ENCODE measurements around the gene NHEJ1. TPM values are rescaled to one million over a fixed set of nuclear protein-coding genes. Genes with fewer than 3 reads are reported as not detected.

Gene NHEJ1
- total RNA-seq, 1 donor = 13.7 TPM

DNA sequence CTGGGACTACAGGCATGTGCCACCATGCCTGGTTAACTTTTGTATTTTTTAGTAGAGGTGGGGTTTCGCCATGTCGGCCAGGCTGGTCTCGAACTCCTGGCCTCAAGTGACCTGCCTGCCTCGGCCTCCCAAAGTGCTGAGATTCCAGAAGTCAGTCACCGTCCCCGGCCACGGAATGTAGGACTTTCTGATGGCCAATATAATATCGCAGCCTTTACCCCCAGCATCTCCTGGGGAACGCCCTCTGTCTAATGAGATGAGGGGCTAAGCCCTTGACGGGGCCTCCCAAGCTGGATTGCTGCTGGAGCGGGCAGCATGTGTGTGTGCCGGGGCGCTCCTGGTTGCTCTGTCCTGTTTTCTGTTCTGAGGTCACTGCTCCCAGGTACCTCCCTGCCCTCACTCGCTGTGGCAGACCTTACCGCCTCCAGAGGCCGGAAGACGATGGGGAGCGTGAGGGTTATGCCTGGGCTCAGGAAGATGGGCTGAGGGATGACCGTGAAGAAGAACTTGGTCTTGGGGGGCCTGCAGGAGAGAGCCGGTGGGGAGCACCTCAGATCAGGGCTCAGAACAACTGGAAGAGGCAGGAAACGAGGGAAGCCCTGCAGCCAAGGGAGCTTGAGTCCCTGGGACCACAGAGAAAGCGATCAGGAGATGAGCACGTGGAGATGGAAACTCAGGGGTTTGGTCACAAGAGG is 128.4 kb downstream of the NHEJ1 start:
- Histone ChIP-seq H3K4me3 (ENCODE audit: low read length) (no peak overlapping the region), H3K9me3 (ENCODE audit: low read depth, low read length) (no peaks in the 10 kb centered on the region), H3K27me3 (ENCODE audit: insufficient read depth, low read length) (peaks cover 14% of the 10 kb centered on the region), H3K4me1 (ENCODE audit: insufficient read depth, low read length) (no peaks in the 10 kb centered on the region)

- Histone ChIP-seq H3K4me1 (ENCODE audit: insufficient read depth, low read length) (no peaks in the 10 kb centered on the region), H3K4me3 (ENCODE audit: low read length) (no peak overlapping the region), H3K27me3 (ENCODE audit: insufficient read depth, low read length) (peaks cover 14% of the 10 kb centered on the region), H3K9me3 (ENCODE audit: low read depth, low read length) (no peaks in the 10 kb centered on the region)
These were observed 129.4 kb downstream of the NHEJ1 start for GRCh38 chr2:219031005-219031738.

DNA sequence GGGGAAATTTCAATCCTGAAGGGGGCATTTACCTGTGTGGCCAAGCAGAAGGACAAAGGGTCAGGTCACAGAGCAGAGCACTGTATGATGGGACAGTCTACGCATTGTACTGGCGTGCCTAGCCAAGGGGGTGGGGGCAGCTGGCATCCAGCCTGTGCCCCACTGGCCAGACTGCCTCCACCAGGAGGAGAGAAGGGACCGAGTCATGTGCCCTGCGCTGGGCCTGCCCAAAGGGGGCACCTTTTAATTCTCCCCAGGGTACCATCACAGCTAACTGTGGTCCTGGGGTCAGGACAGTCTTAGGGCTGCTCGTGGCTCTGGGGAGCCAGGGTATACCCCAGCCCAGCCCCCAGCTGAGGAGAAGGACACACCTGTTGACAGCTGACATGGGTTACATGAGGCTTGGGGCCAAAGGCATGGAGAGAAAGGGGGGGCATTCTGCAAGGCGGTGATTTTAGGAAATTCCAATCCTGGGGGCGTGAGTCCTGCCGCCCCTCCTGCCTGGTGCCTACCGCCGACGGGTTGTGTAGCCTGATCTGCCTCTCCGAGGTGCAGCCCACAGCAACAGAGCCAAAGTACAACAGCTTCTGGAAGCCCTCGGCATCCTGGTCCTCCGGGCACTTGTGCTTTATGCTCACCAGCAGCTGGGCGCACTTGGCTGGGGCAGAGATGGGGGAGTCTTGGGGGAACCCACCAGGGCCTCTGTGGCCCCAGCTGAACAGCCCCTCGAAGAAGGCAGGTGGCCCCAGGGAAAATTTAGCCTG is 130.3 kb downstream of the NHEJ1 start:
- Histone ChIP-seq H3K4me3 (ENCODE audit: low read length) (no peak overlapping the region), H3K4me1 (ENCODE audit: insufficient read depth, low read length) (no peaks in the 10 kb centered on the region), H3K27me3 (ENCODE audit: insufficient read depth, low read length) (peaks cover 14% of the 10 kb centered on the region), H3K9me3 (ENCODE audit: low read depth, low read length) (no peaks in the 10 kb centered on the region)

DNA sequence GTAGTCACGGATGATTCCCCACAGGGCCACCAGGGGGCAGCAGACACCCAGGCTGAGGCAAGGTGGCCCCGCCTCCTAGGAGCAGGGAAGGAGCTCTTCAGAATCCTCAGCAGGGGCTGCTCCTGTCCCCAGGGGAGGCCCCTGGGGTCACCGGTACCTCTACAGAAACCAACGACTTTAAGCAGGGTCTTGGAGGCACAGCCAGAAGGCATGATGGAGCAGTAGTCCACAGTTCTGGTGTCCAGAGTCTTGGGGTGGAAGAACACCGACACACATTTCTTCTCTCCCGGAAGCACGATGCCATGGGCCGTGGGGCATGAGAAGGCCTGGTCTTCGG is 130.8 kb downstream of the NHEJ1 start:
- no peak overlapping the region for H3K4me3 ChIP-seq (ENCODE audit: low read length)
- peaks cover 12% of the 10 kb centered on the region for H3K27me3 ChIP-seq (ENCODE audit: insufficient read depth, low read length)
- no peaks in the 10 kb centered on the region for H3K9me3 ChIP-seq (ENCODE audit: low read depth, low read length)
- H3K4me1 ChIP-seq (ENCODE audit: insufficient read depth, low read length) = no peaks in the 10 kb centered on the region

- H3K9me3 ChIP-seq (ENCODE audit: low read depth, low read length) = no peaks in the 10 kb centered on the region
- peaks cover 7% of the 10 kb centered on the region for H3K27me3 ChIP-seq (ENCODE audit: insufficient read depth, low read length)
- no peak overlapping the region for H3K4me3 ChIP-seq (ENCODE audit: low read length)
- no peaks in the 10 kb centered on the region for H3K4me1 ChIP-seq (ENCODE audit: insufficient read depth, low read length)
These were observed 131.4 kb downstream of the NHEJ1 start for GRCh38 chr2:219028996-219029828.

- Histone ChIP-seq H3K27me3 (ENCODE audit: insufficient read depth, low read length) (peaks cover 3% of the 10 kb centered on the region), H3K4me3 (ENCODE audit: low read length) (no peak overlapping the region), H3K9me3 (ENCODE audit: low read depth, low read length) (no peaks in the 10 kb centered on the region), H3K4me1 (ENCODE audit: insufficient read depth, low read length) (no peaks in the 10 kb centered on the region)
These were observed 132.5 kb downstream of the NHEJ1 start for GRCh38 chr2:219028141-219028540.

GRCh38 chr2:219027511-219028055 is 133.0 kb downstream of the NHEJ1 start:
- no peaks in the 10 kb centered on the region for H3K27me3 ChIP-seq (ENCODE audit: insufficient read depth, low read length)
- no peak overlapping the region for H3K4me3 ChIP-seq (ENCODE audit: low read length)
- no peaks in the 10 kb centered on the region for H3K9me3 ChIP-seq (ENCODE audit: low read depth, low read length)
- no peaks in the 10 kb centered on the region for H3K4me1 ChIP-seq (ENCODE audit: insufficient read depth, low read length)

- Histone ChIP-seq H3K9me3 (ENCODE audit: low read depth, low read length) (no peaks in the 10 kb centered on the region), H3K27me3 (ENCODE audit: insufficient read depth, low read length) (no peaks in the 10 kb centered on the region), H3K4me3 (ENCODE audit: low read length) (no peak overlapping the region), H3K4me1 (ENCODE audit: insufficient read depth, low read length) (no peaks in the 10 kb centered on the region)
These were observed 133.7 kb downstream of the NHEJ1 start for GRCh38 chr2:219026946-219027345.

GRCh38 chr2:219025637-219026585 is 134.7 kb downstream of the NHEJ1 start:
- Histone ChIP-seq H3K4me1 (ENCODE audit: insufficient read depth, low read length) (no peaks in the 10 kb centered on the region), H3K4me3 (ENCODE audit: low read length) (no peak overlapping the region)

More at GRCh38 chr2:219025637-219026585, 134.7 kb downstream of the NHEJ1 start:
- H3K27me3 ChIP-seq (ENCODE audit: insufficient read depth, low read length) = no peaks in the 10 kb centered on the region
- H3K9me3 ChIP-seq (ENCODE audit: low read depth, low read length) = no peaks in the 10 kb centered on the region

Other genes with a start within 250 kb of the NHEJ1 start
- gene CDK5R2, start 201.1 kb downstream of the NHEJ1 start, total RNA-seq = not detected
- gene FEV, start 175.6 kb downstream of the NHEJ1 start, total RNA-seq = not detected
- gene CRYBA2, start 167.4 kb downstream of the NHEJ1 start, total RNA-seq = not detected
- gene CFAP65, start 119.3 kb downstream of the NHEJ1 start, total RNA-seq = 0.10 TPM
- 0.10 TPM for gene IHH, start 99.9 kb downstream of the NHEJ1 start, total RNA-seq
- gene SLC23A3, start 9.2 kb upstream of the NHEJ1 start, total RNA-seq = 0.31 TPM
- gene CNPPD1, start 16.1 kb upstream of the NHEJ1 start, total RNA-seq = 27.5 TPM
- gene RETREG2, start 17.5 kb upstream of the NHEJ1 start, total RNA-seq = 64.0 TPM
- 41.6 TPM for gene ZFAND2B, start 46.0 kb upstream of the NHEJ1 start, total RNA-seq
- 1.3 TPM for gene ABCB6, start 58.1 kb upstream of the NHEJ1 start, total RNA-seq
- gene ATG9A, start 68.8 kb upstream of the NHEJ1 start, total RNA-seq = 30.3 TPM
- 45.4 TPM for gene ANKZF1, start 69.0 kb upstream of the NHEJ1 start, total RNA-seq
- gene GLB1L, start 84.6 kb upstream of the NHEJ1 start, total RNA-seq = 3.4 TPM
- 18.5 TPM for gene STK16, start 84.7 kb upstream of the NHEJ1 start, total RNA-seq
- not detected for gene TUBA4B, start 92.4 kb upstream of the NHEJ1 start, total RNA-seq
- 108 TPM for gene TUBA4A, start 93.1 kb upstream of the NHEJ1 start, total RNA-seq
- gene DNAJB2, start 118.6 kb upstream of the NHEJ1 start, total RNA-seq = 57.5 TPM
- 1.3 TPM for gene PTPRN, start 148.6 kb upstream of the NHEJ1 start, total RNA-seq
- gene RESP18, start 171.9 kb upstream of the NHEJ1 start, total RNA-seq = not detected
- gene DNPEP, start 227.1 kb upstream of the NHEJ1 start, total RNA-seq = 24.9 TPM

All from mononuclear cell (primary cell).